Glutamatergic neuron (in vitro differentiated cells): ENCODE results near the gene KLK12. TPM values are rescaled to one million over a fixed set of nuclear protein-coding genes. Genes with fewer than 3 reads are reported as not detected.

Experiments
- DNase-seq: peaks from one replicate; pipeline ENCODE4 v3.0.0; 2022
- H3K27ac Mint-ChIP-seq: one replicate; pipeline ENCODE4 v1.8.0; 2020; ENCODE audit warnings: mild to moderate bottlenecking, mixed read lengths, inconsistent platforms; ENCODE audit not compliant: unreplicated experiment
- H3K27me3 Mint-ChIP-seq: one replicate; pipeline ENCODE4 v1.8.0; 2020; ENCODE audit warnings: mild to moderate bottlenecking, moderate library complexity, mixed read lengths, inconsistent platforms; ENCODE audit not compliant: unreplicated experiment
- H3K36me3 Mint-ChIP-seq: one replicate; pipeline ENCODE4 v1.8.0; 2020; ENCODE audit warnings: mild to moderate bottlenecking, mixed read lengths, inconsistent platforms; ENCODE audit not compliant: unreplicated experiment
- H3K4me1 Mint-ChIP-seq: one replicate; pipeline ENCODE4 v1.8.0; 2020; ENCODE audit warnings: mild to moderate bottlenecking, low read depth, mixed read lengths, inconsistent platforms; ENCODE audit not compliant: unreplicated experiment
- H3K4me3 Mint-ChIP-seq: one replicate; pipeline ENCODE4 v1.8.0; 2020; ENCODE audit warnings: mild to moderate bottlenecking, mixed read lengths, inconsistent platforms; ENCODE audit not compliant: unreplicated experiment
- H3K9me3 Mint-ChIP-seq: one replicate; pipeline ENCODE4 v1.8.0; 2020; ENCODE audit warnings: mild to moderate bottlenecking, moderate library complexity, mixed read lengths, inconsistent platforms; ENCODE audit not compliant: unreplicated experiment
- total RNA-seq: library from RNA; stranded (reverse); fragmentation: NEBNext Ultra II Directional; extraction: Animal tissue kit (Norgen Biotek cat#: 25700); gene quantifications from one replicate; pipeline ENCODE4 v1.2.1, GENCODE V29; 2021; ENCODE audit not compliant: unreplicated experiment
- TF ChIP-seq, protein P1 (sequence below): fragments of 200-600 bp; sonication (generic); IDR thresholded peaks from one replicate; pipeline ENCODE4 v1.5.0; 2021; ENCODE audit not compliant: partially characterized antibody, unreplicated experiment

KLK12 gene
- total RNA-seq, 1 donor from 2014 or later = 0.66 TPM

DNA sequence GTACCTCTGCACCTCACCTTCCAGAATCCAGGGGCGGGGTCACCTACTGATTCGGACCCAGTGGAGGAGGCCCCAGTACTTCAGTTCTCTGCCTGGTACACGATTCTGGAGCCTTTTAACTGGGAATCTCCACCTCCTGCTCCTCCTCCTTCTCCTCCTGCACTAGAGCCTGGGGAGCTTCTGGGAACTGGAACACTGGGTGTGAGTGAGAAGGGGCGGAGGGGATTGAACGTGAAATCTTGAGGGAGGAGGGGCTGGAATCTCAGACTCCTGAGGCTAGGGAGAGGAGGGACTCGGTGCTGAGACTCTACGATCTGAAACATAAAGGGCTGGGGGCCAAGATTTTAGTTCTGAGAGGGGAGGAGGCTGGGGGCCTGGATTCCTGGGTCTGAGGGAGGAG, 33.3 kb downstream of the KLK12 start, which contains the start of gene KLK8:
Gene KLK8 (minus strand): TSS at position 90 of the 400 bp plus-strand sequence. CDS start 437 bp downstream, outside the sequence.
- Mint-ChIP-seq H3K27me3 (peaks cover 16% of the 10 kb centered on the region), H3K9me3 (peaks cover 4% of the 10 kb centered on the region), H3K4me1 (no peaks in the 10 kb centered on the region), H3K4me3 (no peak within 1 kb of the TSS), H3K27ac (no peak within 1 kb of the TSS), H3K36me3 (no peaks in the 10 kb centered on the region)
- no peak for DNase-seq
- TF ChIP-seq, protein P1, sequence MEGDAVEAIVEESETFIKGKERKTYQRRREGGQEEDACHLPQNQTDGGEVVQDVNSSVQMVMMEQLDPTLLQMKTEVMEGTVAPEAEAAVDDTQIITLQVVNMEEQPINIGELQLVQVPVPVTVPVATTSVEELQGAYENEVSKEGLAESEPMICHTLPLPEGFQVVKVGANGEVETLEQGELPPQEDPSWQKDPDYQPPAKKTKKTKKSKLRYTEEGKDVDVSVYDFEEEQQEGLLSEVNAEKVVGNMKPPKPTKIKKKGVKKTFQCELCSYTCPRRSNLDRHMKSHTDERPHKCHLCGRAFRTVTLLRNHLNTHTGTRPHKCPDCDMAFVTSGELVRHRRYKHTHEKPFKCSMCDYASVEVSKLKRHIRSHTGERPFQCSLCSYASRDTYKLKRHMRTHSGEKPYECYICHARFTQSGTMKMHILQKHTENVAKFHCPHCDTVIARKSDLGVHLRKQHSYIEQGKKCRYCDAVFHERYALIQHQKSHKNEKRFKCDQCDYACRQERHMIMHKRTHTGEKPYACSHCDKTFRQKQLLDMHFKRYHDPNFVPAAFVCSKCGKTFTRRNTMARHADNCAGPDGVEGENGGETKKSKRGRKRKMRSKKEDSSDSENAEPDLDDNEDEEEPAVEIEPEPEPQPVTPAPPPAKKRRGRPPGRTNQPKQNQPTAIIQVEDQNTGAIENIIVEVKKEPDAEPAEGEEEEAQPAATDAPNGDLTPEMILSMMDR = no peak

DNA sequence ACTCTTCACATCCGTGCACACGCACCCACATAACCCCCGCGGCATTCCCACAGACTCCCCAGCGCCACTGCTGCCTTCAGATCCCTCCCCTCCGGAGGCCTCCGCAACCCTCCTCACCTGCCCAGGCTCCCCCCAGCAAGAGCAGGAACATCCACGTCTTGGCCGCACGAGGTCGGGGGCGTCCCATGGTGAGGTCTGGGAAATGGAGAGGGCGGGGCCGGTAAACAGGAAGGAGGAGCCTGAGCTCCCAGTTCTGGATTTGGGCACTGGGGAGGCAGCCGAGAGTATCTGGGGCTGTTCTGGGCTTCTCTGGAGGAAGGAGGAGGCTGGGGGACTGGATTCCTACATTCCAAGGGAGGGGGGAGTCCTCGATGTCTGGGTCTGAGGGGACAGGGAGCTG, 33.8 kb downstream of the KLK12 start:
- no peak for DNase-seq
- Mint-ChIP-seq H3K27me3 (peaks cover 16% of the 10 kb centered on the region), H3K4me1 (no peaks in the 10 kb centered on the region), H3K27ac (no peak overlapping the region), H3K36me3 (no peaks in the 10 kb centered on the region), H3K4me3 (no peak overlapping the region), H3K9me3 (peaks cover 4% of the 10 kb centered on the region)
- TF ChIP-seq, protein P1 = no peak

DNA sequence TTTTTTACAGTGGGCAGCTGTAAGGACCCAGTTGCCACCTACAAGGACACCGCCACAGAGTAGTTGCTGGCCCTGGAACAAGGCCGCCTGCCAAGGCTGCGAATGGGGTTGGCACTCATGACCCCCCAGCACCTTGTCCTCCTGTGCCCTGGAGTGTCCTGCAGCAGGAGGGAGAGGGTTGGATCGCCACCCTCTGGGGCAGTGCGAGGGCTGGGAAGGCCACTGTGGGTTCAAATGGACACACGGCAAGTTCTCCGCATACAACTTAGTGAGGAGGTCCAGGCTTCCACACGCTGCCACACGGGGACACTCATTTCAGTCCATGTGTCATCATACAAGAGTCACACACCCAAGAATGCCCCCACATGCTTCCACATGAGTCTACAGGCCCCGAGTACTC, 34.4 kb downstream of the KLK12 start:
- Mint-ChIP-seq H3K4me3 (no peak overlapping the region), H3K27ac (no peak overlapping the region), H3K9me3 (peaks cover 4% of the 10 kb centered on the region), H3K36me3 (no peaks in the 10 kb centered on the region), H3K27me3 (peaks cover 16% of the 10 kb centered on the region), H3K4me1 (no peaks in the 10 kb centered on the region)
- TF ChIP-seq, protein P1 = no peak
- DNase-seq = no peak

DNA sequence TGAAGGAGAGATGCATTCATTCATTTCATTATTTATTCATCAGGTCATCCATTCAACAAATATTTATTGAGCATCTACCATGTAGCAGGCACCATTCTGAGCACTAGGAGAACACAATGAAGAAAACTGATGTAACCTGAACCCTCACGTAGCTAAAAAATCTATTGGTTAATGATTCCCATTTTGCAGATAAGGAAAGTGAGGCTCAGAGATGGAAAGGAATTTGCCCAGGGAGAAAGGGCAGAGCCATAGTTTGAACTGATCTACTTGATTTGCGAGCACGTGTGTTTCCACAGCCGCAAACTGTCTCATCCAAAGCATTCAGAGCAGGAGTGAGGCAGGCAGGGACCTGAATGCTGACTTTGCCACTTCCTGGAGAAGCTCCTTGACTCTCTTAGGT, 36.1 kb downstream of the KLK12 start:
- TF ChIP-seq, protein P1 = no peak
- Mint-ChIP-seq H3K27ac (no peak overlapping the region), H3K4me1 (no peaks in the 10 kb centered on the region), H3K9me3 (peaks cover 4% of the 10 kb centered on the region), H3K27me3 (peaks cover 16% of the 10 kb centered on the region), H3K36me3 (no peaks in the 10 kb centered on the region), H3K4me3 (no peak overlapping the region)
- no peak for DNase-seq

DNA sequence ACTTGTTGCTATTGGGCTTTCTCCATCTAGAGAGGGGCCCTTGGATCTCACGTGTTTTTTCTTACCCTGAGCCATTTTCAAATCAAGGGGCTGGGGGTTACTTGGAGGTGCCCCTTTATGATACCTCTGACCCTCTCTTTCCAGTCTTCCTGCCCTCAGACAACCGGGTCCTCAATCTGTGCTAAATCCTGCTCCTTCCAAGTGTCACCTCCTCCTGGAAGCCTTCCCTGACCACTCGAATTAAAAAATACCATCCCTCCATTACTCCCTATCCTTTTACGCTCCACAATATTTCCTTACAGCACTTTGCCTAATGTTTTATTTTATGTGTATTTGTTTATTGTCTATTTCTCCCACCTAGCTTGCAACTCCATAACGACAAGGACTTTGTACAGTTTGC, 36.7 kb downstream of the KLK12 start:
- H3K27ac Mint-ChIP-seq = no peak overlapping the region
- no peak overlapping the region for H3K4me3 Mint-ChIP-seq
- peaks cover 4% of the 10 kb centered on the region for H3K9me3 Mint-ChIP-seq
- H3K4me1 Mint-ChIP-seq = no peaks in the 10 kb centered on the region
- peaks cover 16% of the 10 kb centered on the region for H3K27me3 Mint-ChIP-seq
- H3K36me3 Mint-ChIP-seq = no peaks in the 10 kb centered on the region
- TF ChIP-seq, protein P1 = no peak
- no peak for DNase-seq
